ENCODE data around the gene LDLRAP1.

Gene LDLRAP1

GRCh38 chr1:25544243-25544764 lies 898 bp downstream of the LDLRAP1 start:
- no peak for FAIRE-seq

DNA sequence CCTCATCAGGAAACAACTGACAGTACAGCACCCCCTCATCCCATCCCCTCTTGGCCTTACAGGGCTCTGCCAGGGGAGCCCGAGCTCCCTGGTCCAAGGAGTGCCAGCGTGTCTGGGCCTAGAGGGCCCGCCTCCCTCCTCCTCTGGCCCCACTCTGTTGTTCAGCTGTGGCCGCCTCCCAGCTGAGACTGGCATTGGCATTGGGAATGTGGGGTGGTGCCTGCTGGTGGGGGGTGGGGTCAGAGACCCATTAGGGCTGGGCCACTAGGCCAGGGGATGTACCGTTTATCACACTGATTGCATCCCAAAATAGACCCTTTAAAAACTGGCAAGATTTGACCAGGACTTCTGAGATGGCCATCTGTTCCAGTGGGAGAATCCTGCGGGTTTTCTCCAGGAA lies 1.4 kb downstream of the LDLRAP1 start:
- no peak for FAIRE-seq

DNA sequence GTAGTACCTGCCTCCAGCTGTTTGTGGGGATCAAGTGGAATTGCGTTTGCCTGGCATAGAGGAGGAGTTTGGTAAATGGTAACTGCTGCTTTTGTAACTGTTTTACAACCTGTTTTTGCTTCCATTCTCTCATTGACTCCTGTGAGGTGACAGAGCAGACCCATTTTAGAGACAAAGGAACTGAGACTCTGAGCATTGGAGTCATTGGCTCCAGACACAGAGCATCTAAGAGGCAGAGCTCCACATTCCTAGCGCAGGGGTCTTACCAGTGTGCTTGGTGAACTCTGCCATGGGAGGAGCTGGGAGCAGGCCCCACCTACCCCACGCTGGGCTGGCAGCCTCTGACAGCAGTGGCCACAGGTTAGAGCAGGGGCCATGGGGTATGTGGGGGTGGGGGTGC lies 2.4 kb downstream of the LDLRAP1 start:
- FAIRE-seq, result no peak

DNA sequence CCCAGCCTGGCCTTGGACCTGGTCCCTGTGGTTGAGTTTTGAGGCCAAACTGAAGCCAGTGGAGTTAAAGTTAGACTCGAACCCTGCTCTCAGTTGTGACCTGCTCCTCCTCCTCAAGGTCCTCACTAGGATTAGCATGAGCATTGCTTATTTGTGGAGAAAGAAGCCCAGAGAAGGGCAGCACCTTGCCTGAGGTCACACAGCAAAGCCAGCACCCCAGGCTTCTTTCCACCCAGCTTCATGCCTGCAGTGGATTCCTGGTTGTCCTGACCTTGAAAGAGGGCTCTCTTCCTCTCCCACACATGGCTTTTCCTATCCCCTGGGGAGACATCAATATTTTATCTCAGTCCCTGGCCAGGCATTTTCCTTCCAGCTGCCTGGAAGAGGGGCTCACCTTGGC lies 2.8 kb downstream of the LDLRAP1 start:
- no peak for FAIRE-seq

- FAIRE-seq, result no peak
Measured at GRCh38 chr1:25548601-25549000, 5.2 kb downstream of the LDLRAP1 start.

DNA sequence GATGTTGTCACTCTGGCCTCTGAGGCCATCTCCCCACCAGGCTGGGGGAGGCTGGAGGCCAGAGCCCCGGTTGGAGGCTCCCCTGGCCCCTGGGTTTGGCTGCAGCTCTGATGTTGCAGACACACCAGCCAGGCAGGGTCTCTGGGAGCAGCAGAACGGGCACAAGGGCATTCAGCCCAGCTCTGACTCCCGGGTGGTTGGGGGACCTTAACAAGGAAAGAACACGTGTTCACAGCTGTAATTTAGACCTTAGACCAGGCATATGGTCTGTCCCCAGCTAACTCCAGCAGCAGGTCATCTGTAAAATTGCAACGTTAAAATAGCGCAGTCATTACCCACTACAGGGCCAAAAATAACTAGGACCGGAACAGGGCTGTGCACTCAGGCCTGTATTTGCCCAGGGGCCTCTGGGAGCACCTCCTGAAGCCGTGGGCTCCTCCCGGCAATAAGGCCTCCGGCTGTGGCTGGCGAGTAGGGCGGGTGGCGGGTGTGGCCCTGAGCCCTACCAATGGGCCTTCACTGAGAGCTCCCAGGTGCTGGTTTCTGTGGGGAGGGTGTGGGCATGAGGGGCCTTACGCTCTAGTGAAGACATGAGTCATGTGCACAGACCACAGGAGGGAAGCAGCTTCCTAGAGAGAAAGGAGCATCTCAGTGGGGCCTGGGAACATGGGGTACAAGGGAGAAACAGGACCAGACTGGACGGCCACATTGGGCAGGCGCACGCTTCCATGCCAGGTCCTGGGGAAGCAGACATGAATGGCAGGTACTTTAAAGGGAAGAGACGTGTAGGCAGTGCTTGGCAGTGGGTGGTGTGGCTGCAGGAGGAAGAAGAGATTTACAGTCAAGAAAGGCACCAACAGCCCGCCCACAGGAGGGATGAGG lies 6.1 kb downstream of the LDLRAP1 start:
- FAIRE-seq, result peak; percentile 89

DNA sequence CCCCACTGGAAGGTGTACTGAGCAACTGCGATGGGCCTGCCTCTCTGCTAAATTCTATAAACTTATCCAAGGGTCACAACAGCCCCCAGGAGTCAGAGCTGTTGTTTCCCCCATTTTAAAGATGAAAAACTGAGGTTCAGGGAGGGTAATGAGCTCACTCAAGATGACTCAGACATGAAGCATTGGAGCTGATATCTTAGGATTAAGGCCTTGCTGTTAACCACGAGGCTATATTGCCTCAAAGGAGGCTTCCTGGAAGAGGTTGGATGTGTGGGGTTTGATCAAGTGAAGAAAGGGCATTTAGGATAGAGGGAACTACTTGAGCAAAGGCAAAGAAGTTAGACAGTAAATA lies 6.7 kb downstream of the LDLRAP1 start:
- FAIRE-seq, result no peak

- FAIRE-seq, result no peak
Measured at GRCh38 chr1:25550683-25551310, 7.4 kb downstream of the LDLRAP1 start.

GRCh38 chr1:25553749-25554429 lies 10.5 kb downstream of the LDLRAP1 start:
- FAIRE-seq, result no peak

- FAIRE-seq, result no peak
Measured at GRCh38 chr1:25554430-25554780, 11.0 kb downstream of the LDLRAP1 start.

- FAIRE-seq, result no peak
Measured at GRCh38 chr1:25554886-25555752, 11.7 kb downstream of the LDLRAP1 start.

DNA sequence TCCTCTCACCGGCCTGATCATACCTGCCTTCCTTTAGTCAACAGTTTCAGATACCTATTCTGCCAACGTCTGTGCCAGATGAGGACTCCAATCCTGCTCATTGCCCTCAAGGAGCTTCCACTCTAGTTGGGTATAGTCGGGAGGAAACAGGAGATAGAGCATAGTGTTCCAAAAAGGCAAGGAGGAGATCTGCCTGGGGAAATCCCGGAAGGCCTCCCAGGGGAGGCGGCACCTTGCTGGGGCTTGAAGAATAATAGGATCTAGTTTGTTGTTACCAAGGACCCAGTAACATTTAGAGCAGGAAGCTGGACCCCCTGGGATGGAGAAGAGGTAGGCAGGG lies 12.3 kb downstream of the LDLRAP1 start:
- FAIRE-seq, result no peak

DNA sequence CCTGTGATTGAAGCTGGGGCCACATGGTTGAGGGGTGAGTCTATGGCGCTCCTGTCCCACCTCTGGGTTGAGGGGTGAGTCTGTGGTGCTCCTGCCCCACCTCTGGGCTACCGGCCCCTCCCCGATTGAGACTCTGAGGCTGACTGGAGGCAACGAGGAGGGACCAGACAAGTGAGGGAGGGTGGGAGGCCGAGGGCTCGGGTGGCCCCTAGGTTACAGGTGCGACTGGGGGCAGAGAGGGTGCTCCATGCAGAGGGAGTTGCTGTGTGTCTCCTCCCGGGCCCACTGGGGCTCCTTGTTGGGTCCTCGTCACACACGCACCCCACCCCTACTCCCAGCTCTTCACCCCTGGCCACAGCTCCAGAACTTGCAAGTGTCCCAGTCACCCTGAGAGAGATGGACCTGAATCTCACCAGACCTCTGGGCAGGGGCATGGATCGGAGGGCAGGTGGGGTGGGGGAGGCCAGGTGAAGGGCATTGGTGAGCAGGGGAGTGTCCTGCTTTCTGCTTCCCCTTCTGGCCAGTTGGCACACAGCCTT lies 12.8 kb downstream of the LDLRAP1 start:
- FAIRE-seq, result no peak

DNA sequence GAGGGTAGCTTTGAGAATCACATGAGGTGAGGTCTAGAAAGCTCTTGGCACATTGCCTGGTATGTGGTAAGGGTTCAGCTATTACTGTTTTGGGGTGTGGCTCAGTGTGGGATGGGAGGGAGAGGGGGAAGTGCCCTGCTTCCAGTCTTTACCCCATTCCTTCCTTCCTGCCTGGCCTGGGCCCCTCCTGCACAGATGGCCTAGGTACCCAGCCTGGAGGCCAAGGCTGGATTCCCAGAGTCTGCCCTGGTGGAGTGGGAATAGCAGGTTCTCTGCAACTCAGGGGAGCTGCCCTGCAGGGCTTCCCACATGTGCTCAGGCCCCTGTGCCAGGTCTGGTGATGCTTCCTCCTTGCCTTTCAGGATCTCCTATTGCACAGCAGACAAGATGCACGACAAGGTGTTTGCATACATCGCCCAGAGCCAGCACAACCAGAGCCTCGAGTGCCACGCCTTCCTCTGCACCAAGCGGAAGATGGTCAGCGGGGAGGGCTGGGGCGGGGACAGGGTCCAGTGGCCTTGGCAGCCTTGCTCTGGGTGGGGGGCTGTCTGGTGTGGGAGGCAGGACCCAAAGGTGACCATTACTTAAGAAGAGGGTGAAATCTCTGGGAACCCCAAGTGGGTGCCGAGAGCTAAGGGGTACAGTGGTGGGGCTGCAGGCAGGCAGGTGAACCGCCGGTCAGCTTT lies 13.5 kb downstream of the LDLRAP1 start:
- no peak for FAIRE-seq

GRCh38 chr1:25557543-25557942 lies 14.1 kb downstream of the LDLRAP1 start:
- no peak for FAIRE-seq

GRCh38 chr1:25559031-25559430 lies 15.6 kb downstream of the LDLRAP1 start:
- no peak for FAIRE-seq

DNA sequence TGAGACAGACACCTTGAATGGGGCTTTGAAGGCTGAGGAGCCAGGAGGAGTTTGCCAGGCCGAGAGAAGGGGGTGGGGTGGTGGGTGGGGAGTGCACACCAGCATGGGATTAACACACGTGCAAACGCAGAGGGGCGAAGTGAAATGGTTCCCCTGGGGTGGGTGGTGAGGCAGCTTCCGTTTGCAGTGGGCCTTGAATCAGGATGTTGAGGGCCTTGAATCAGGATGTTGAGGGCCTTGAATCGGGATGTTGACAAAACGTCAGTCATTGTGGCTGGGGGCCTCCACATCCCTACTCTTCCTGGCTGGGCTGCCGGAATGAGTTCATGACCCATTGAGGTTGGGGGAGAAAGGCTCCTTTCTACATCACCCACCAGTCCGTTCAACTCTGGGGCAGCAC lies 16.6 kb downstream of the LDLRAP1 start:
- FAIRE-seq, result no peak

- FAIRE-seq, result no peak
Measured at GRCh38 chr1:25560788-25561187, 17.4 kb downstream of the LDLRAP1 start.

- FAIRE-seq, result no peak
Measured at GRCh38 chr1:25561421-25562100, 18.2 kb downstream of the LDLRAP1 start.

GRCh38 chr1:25562101-25562927 lies 18.9 kb downstream of the LDLRAP1 start:
- FAIRE-seq, result no peak

GRCh38 chr1:25562928-25563283 lies 19.5 kb downstream of the LDLRAP1 start:
- FAIRE-seq, result no peak

Measured in islet of Langerhans (tissue), 1 donor.